Lower leg skin (tissue), 4 donors: ENCODE measurements around the gene MAPKAPK3. TPM values are rescaled to one million over a fixed set of nuclear protein-coding genes. Genes with fewer than 3 reads are reported as not detected.

Experiments used
- DNase-seq, 2 donors: peaks; one replicate each; pipeline ENCODE4 v3.0.0-alpha.2; 2019; ENCODE audit warnings: low spot score in 2 of 2
- H3K4me3 ChIP-seq: fragments of 200-600 bp; sonication (generic); 2 replicates; pipeline ENCODE4 v1.5.1; 2017; ENCODE audit warnings: mild to moderate bottlenecking, low read depth; ENCODE audit not compliant: poor library complexity, severe bottlenecking
- POLR2A ChIP-seq, 2 donors: fragments of 450-650 bp; IDR thresholded peaks; one replicate each; pipeline ENCODE4 v1.6.1; 2016 to 2017; ENCODE audit warnings: antibody characterized with exemption in 2 of 2, mild to moderate bottlenecking in 1 of 2, moderate library complexity in 1 of 2
- WGBS, 2 donors: methylation state at CpG; one replicate each; pipeline ENCODE4 v1.1.5; 2018; 5-methylcytosine and 5-hydroxymethylcytosine counted together
- intact Hi-C: fragments of 100-400 bp; cut with DNase I; formaldehyde crosslinking; loops from one replicate; pipeline ENCODE4 v1.15.0; 2023; ENCODE audit warnings: low total_unique reads
- total RNA-seq, 4 donors: library from RNA; depleted of rRNA; stranded (reverse); fragments of >200 nt; gene quantifications; one replicate each; pipeline ENCODE4 v1.1.0, GENCODE V29; 2016
- TF ChIP-seq, protein P1 (sequence below), 3 donors: fragments of 450-650 bp; IDR thresholded peaks; one replicate each; pipeline ENCODE4 v1.5.1; 2016; ENCODE audit warnings: antibody characterized with exemption in 3 of 3, mild to moderate bottlenecking in 3 of 3, moderate library complexity in 2 of 3

MAPKAPK3 gene
- total RNA-seq, 4 donors from 2014 or later, result 65.2 to 128 (median 91.7) TPM

DNA sequence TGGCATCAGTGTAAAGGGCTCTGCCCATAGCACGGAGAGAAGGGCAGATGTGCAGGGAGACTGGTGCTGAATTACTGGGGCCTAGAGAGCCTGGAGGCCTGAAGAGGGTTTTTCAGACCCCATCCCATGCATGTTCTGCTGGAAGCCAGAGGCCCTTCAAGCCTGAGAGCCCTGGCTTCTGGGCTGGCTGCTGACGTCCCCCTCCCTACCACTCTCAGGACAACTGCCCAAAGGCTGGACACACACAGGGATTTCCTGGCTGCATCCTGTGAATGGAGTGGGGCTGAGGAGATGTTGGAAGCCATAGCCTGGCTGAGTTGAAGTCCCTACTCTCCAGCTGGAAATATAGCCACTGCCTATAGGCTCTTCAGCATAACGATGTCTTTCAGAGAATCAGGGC is 40.9 kb downstream of the MAPKAPK3 start:
- DNase-seq, result peak in 1 of 2 donors; percentile 23
- intact Hi-C loops, result no loop called here
- 89 to 92% methylated on average over 3 of the region's 3 CpGs for WGBS, 2 donors
- H3K4me3 ChIP-seq, result no peak overlapping the region
- TF ChIP-seq, protein P1, sequence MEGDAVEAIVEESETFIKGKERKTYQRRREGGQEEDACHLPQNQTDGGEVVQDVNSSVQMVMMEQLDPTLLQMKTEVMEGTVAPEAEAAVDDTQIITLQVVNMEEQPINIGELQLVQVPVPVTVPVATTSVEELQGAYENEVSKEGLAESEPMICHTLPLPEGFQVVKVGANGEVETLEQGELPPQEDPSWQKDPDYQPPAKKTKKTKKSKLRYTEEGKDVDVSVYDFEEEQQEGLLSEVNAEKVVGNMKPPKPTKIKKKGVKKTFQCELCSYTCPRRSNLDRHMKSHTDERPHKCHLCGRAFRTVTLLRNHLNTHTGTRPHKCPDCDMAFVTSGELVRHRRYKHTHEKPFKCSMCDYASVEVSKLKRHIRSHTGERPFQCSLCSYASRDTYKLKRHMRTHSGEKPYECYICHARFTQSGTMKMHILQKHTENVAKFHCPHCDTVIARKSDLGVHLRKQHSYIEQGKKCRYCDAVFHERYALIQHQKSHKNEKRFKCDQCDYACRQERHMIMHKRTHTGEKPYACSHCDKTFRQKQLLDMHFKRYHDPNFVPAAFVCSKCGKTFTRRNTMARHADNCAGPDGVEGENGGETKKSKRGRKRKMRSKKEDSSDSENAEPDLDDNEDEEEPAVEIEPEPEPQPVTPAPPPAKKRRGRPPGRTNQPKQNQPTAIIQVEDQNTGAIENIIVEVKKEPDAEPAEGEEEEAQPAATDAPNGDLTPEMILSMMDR (IDR thresholded peaks at IDR 0.05), result no peak
- no peak for TF ChIP-seq POLR2A (IDR thresholded peaks at IDR 0.05)

DNA sequence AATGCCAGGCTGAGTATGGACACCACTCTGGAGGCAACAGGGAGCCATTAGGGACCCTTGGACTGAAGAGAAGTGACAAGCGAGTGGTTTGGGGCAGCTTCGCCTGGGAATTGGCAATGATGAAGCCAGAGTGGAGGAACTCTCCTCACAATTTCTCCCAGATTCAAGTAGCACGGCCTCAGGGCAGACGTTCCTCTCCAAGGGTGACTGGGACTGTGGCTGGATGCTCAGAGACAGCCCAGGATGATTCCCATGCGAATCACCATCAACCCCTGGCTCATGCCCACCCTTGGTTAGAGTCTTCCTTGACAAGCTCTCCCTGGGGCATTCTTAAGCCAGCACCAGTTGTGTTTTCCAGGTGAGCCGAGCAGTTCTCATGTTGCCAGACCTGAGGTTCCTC is 41.5 kb downstream of the MAPKAPK3 start:
- H3K4me3 ChIP-seq, result no peak overlapping the region
- 87 to 88% methylated on average over 6 of the region's 6 CpGs for WGBS, 2 donors
- DNase-seq, result no peak
- no peak for TF ChIP-seq POLR2A (IDR thresholded peaks at IDR 0.05)
- TF ChIP-seq, protein P1 (IDR thresholded peaks at IDR 0.05), result no peak
- intact Hi-C loops, result no loop called here

DNA sequence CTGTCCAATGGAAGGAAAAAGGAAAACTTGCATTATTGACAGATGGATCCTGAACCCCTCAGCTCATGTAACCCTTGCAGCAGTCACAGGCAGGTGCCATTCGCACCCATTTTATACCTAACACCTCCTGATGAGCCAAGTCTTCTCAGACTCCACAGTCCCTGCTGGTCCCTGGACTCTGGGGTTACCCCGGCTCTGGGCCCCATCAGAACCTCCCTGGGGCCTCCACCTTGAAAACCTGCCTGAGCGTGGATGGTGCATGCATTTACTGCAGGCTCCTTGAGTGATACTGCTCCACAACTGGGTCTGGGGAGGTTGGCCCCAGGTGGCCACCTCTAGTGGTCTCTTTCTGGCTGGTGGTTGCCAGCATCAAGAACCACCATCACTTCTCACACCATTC is 41.9 kb downstream of the MAPKAPK3 start:
- WGBS, 2 donors, result 90 to 93% methylated on average over 3 of the region's 3 CpGs
- peak in 1 of 2 donors; percentile 50 for DNase-seq
- TF ChIP-seq, protein P1 (IDR thresholded peaks at IDR 0.05), result no peak
- TF ChIP-seq POLR2A (IDR thresholded peaks at IDR 0.05), result no peak
- intact Hi-C loops, result no loop called here
- no peak overlapping the region for H3K4me3 ChIP-seq

DNA sequence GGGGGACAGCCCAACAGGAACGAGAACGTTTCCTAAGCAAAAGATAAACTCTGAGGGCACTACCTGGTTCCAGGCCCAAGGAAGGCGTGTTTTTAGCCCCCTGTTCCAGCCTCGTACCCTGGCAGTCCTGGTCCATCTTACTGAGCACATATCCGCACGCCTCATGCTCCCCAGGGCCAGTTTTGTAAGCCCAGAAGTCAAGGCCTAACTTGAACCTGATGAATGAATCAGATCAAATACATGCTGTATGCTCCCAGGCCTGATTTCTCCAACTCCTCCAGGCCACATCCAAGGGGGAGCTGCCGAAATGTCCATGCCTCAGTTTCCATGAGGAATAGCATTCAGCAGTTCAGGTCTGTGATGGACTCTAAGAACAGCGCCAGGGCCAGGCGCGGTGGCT is 43.4 kb downstream of the MAPKAPK3 start:
- intact Hi-C loops, result no loop called here
- 86 to 91% methylated on average over 8 to 10 of the region's 10 CpGs for WGBS, 2 donors

DNA sequence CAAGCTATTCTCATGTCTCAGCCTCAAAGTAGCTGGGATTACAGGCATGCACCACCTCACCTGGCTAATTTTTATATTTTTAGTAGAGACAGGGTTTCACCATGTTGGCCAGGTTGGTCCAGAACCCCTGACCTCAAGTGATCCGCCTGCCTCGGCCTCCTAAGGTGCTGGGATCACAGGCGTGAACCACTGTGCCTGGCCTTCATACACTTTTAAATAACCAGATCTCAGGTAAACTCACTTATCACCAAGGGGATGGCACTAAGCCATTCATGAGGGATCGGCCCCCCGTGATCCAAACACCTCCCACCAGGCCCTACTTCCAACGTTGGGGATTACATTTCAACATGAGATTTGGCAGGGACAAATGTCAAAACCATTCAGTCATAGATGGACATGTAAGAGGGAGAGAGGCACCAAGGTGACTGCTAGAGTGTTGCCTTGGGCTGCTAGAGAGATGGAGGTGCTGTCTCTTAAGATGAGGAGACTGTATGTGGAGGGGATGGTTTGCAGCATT is 44.4 kb downstream of the MAPKAPK3 start:
- TF ChIP-seq, protein P1 (IDR thresholded peaks at IDR 0.05), result no peak
- TF ChIP-seq POLR2A (IDR thresholded peaks at IDR 0.05), result no peak
- H3K4me3 ChIP-seq, result no peak overlapping the region
- intact Hi-C loops, result no loop called here
- WGBS, 2 donors, result 82 to 83% methylated on average over 6 of the region's 6 CpGs
- peak in 1 of 2 donors; percentile 57 for DNase-seq

More for the DNA sequence above, 43.4 kb downstream of the MAPKAPK3 start:
- DNase-seq, result peak in 1 of 2 donors; percentile 75
- TF ChIP-seq POLR2A (IDR thresholded peaks at IDR 0.05), result no peak
- TF ChIP-seq, protein P1 (IDR thresholded peaks at IDR 0.05), result no peak
- no peak overlapping the region for H3K4me3 ChIP-seq

DNA sequence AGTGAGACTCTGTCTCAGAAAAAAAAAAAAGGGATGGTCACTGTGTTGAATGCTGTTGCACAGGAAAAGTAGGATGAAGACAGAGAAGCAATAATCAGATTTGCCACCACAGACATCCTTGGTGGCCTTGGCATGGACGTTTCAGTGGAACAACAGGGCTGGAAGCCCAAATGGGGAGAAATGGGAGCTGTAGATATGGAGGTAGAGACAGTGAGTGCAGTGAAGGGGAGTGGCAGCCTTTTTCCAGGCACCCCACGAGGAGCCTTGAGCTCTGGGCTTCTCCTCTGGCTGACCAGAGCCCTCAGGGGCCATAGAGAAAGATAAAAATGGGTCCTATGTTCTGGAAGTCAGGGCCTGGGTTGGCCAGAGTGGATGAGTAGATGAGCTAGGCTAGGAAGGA is 45.5 kb downstream of the MAPKAPK3 start:
- DNase-seq, result peak in 1 of 2 donors; percentile 54
- intact Hi-C loops, result no loop called here

More for the DNA sequence above, 45.5 kb downstream of the MAPKAPK3 start:
- 25 to 62% methylated on average over 2 of the region's 2 CpGs for WGBS, 2 donors
- TF ChIP-seq, protein P1 (IDR thresholded peaks at IDR 0.05), result no peak
- no peak for TF ChIP-seq POLR2A (IDR thresholded peaks at IDR 0.05)
- H3K4me3 ChIP-seq, result no peak overlapping the region
